HepG2 (cell line): ENCODE data around the gene CLEC5A. TPM values are rescaled to one million over a fixed set of nuclear protein-coding genes. Genes with fewer than 3 reads are reported as not detected.
"Not testable (repeated sequence)": the region's sequence is repeated elsewhere in the genome, so short reads cannot be mapped to it uniquely, and the experiment has no call there.

Experiments
- ATAC-seq: fragments of 200-7000 bp; cut with Tn5 transposase; 3 replicates; pipeline ENCODE4 v1.9.1; 2020; ENCODE audit warnings: mild to moderate bottlenecking, moderate library complexity
- BruUV-seq: library from RNA; stranded (reverse); fragments of 400-500 nt; replicated peaks from 2 replicates; lab custom pipeline; 2021; lab: Mats Ljungman, UMichigan
- CTCF ChIA-PET: fragments of 300-600 bp; formaldehyde crosslinking; extraction: SDS; loops from one replicate; lab custom pipeline; 2021; ENCODE audit warnings: low total read pairs, inconsistent platforms, low intra/inter-chr PET ratio; lab: Yijun Ruan, JAX
- POLR2A ChIA-PET: fragments of 350-600 bp; sonication (Branson Sonifier 250); formaldehyde crosslinking; loops from one replicate; lab custom pipeline; 2020; ENCODE audit warnings: antibody characterized with exemption, inconsistent platforms; lab: Yijun Ruan, JAX
- DNase-seq: peaks from one replicate; pipeline ENCODE4 v3.0.0-alpha.2; 2015; ENCODE audit warnings: low spot score
- FAIRE-seq: peaks from 3 replicates; lab custom pipeline; 2011; peaks lifted over from hg19 to GRCh38; lab: Jason Lieb, UNC
- H2AFZ ChIP-seq: one replicate; pipeline ENCODE4 v1.6.1; 2011; ENCODE audit warnings: low read length, inconsistent platforms
- H3K27ac ChIP-seq: fragments of 300-600 bp; 3 replicates; pipeline ENCODE4 v1.8.0; 2011; ENCODE audit warnings: mixed run types, mild to moderate bottlenecking, mixed read lengths, low read length, inconsistent platforms; ENCODE audit not compliant: insufficient read depth; ENCODE audit errors: extremely low read length
- H3K27me3 ChIP-seq, 2 experiments: fragments of 200-600 bp in 1 of 2; 2 replicates in 1 of 2; 3 replicates in 1 of 2; pipeline versions ENCODE4 v1.6.0 to v1.8.0; 2011; ENCODE audit warnings: low read length in 2 of 2, mild to moderate bottlenecking in 2 of 2, moderate library complexity in 2 of 2, inconsistent platforms in 1 of 2; ENCODE audit not compliant: insufficient read depth in 2 of 2, control insufficient read depth in 1 of 2
- H3K36me3 ChIP-seq, 2 experiments: fragments of 200-600 bp in 1 of 2; replicated peaks in 1 of 2; 2 replicates in 1 of 2; 3 replicates in 1 of 2; pipeline versions ENCODE4 v1.5.1 to v1.8.0; 2011; ENCODE audit warnings: low read length in 2 of 2, inconsistent platforms in 1 of 2; ENCODE audit not compliant: insufficient read depth in 2 of 2, control insufficient read depth in 1 of 2
- H3K4me1 ChIP-seq: 2 replicates; pipeline ENCODE4 v1.5.1; 2012; ENCODE audit warnings: low read length, inconsistent platforms; ENCODE audit not compliant: insufficient read depth
- H3K4me2 ChIP-seq: 2 replicates; pipeline ENCODE4 v1.6.0; 2011; ENCODE audit warnings: low read depth, low read length, inconsistent platforms
- H3K4me3 ChIP-seq, 3 experiments: fragments of 200-600 bp in 1 of 3; sonication (generic), shearing (Covaris generic) in 1 of 3; replicated peaks in 1 of 3; 2 replicates each; pipeline ENCODE4 v1.5.1; 2011 to 2016; ENCODE audit warnings: low read length in 3 of 3, inconsistent platforms in 2 of 3, low read depth in 2 of 3, mild to moderate bottlenecking in 2 of 3, control low read depth in 1 of 3, mixed read lengths in 1 of 3; ENCODE audit not compliant: insufficient read depth in 1 of 3
- H3K79me2 ChIP-seq: one replicate; pipeline ENCODE4 v1.6.1; 2011; ENCODE audit warnings: low read length, inconsistent platforms; ENCODE audit not compliant: insufficient read depth
- H3K9ac ChIP-seq: 2 replicates; pipeline ENCODE4 v1.6.0; 2011; ENCODE audit warnings: mild to moderate bottlenecking, low read depth, low read length, inconsistent platforms; ENCODE audit not compliant: insufficient read depth
- H3K9me3 ChIP-seq: 2 replicates; pipeline ENCODE4 v1.5.1; 2012; ENCODE audit warnings: mild to moderate bottlenecking, low read length
- H4K20me1 ChIP-seq: 2 replicates; pipeline ENCODE4 v1.6.0; 2011; ENCODE audit warnings: inconsistent platforms, mild to moderate bottlenecking, low read length, moderate library complexity; ENCODE audit not compliant: insufficient read depth
- ATF3 ChIP-seq: sonication (generic); formaldehyde crosslinking; IDR thresholded peaks from 2 replicates; pipeline ENCODE4 v1.4.0; 2020; ENCODE audit warnings: missing genetic modification reagents
- ZNF224 ChIP-seq: sonication (generic); formaldehyde crosslinking; IDR thresholded peaks from 2 replicates; pipeline ENCODE4 v1.5.0; 2020; ENCODE audit warnings: mild to moderate bottlenecking, missing genetic modification reagents
- ZNF296 ChIP-seq: sonication (generic); formaldehyde crosslinking; conservative IDR thresholded peaks from 2 replicates; pipeline ENCODE4 v1.5.0; 2020; ENCODE audit warnings: mild to moderate bottlenecking, missing genetic modification reagents
- ZNF761 ChIP-seq: sonication (generic); formaldehyde crosslinking; conservative IDR thresholded peaks from 2 replicates; pipeline ENCODE4 v1.4.0; 2020; ENCODE audit warnings: mild to moderate bottlenecking, missing genetic modification reagents
- WGBS: methylation state at CpG from one replicate; pipeline ENCODE4 v1.1.6; 2017; ENCODE audit warnings: low lambda C conversion rate; 5-methylcytosine and 5-hydroxymethylcytosine counted together
- in situ Hi-C: cut with HindIII; loops from 2 replicates; pipeline ENCODE4 v1.10.0; 2017; ENCODE audit warnings: low pct_unique_long_range_greater_than_20kb; ENCODE audit not compliant: extremely low pct_ligation_motif_present
- intact Hi-C: fragments of 100-400 bp; cut with micrococcal nuclease; formaldehyde crosslinking; loops from one replicate; pipeline ENCODE4 v1.10.0; 2022; ENCODE audit not compliant: unreplicated experiment
- polyA plus RNA-seq, 8 experiments: library from polyadenylated mRNA; depleted of rRNA in 3 of 8; stranded (reverse) in 7 of 8; unstranded in 1 of 8; fragments of >200 nt; fragmentation: Illumina TruSeq in 4 of 8; extraction: Trizol in 4 of 8; gene quantifications; 2 replicates each; pipeline versions ENCODE4 v1.2.1 to v1.2.3, GENCODE V29; 2011 to 2016; ENCODE audit warnings: low read depth in 4 of 8, missing spikeins in 1 of 8, mixed read lengths in 1 of 8; ENCODE audit not compliant: insufficient read depth in 1 of 8
- total RNA-seq, 5 experiments: library from RNA; depleted of rRNA; stranded (reverse); fragments of >200 nt; fragmentation: Illumina TruSeq; extraction: Trizol; gene quantifications; 2 replicates each; pipeline ENCODE4 v1.2.3, GENCODE V29; 2016; ENCODE audit warnings: low read depth in 1 of 5

The CLEC5A gene
- total and polyA plus RNA-seq, 2 of the 13 experiments (the other 11 are each of a cell fraction or from before 2014, with no cell fraction given): not detected

GRCh38 chr7:141986923-141987322 lies 40.1 kb upstream of the CLEC5A start:
- Histone ChIP-seq H3K4me1 (no peaks in the 10 kb centered on the region), H3K27ac (no peak overlapping the region), H3K36me3 (no peaks in the 10 kb centered on the region), H3K79me2 (no peaks in the 10 kb centered on the region), H3K4me2 (no peak overlapping the region), H3K4me3 (no peak overlapping the region), H3K27me3 (no peaks in the 10 kb centered on the region), H2AFZ (no peak overlapping the region), H4K20me1 (no peaks in the 10 kb centered on the region), H3K9ac (no peak overlapping the region), H3K9me3 (no peaks in the 10 kb centered on the region)
- POLR2A ChIA-PET: no interaction called here
- TF ChIP-seq ZNF224: no peak
- no peak for TF ChIP-seq ATF3 (CRISPR knock-in tag)
- TF ChIP-seq ZNF296: no peak
- TF ChIP-seq ZNF761 (CRISPR knock-in tag): no peak
- intact Hi-C loops: no loop called here
- 5% methylated on average over 2 of the region's 2 CpGs for WGBS
- in situ Hi-C loops: no loop called here
- FAIRE-seq: no peak
- CTCF ChIA-PET: no interaction called here
- BruUV-seq: no TSS peak
- ATAC-seq: no peak
- no peak for DNase-seq

GRCh38 chr7:141985926-141986325 lies 39.2 kb upstream of the CLEC5A start:
- H3K27ac ChIP-seq, H3K4me3 ChIP-seq, DNase-seq, POLR2A ChIA-PET, H4K20me1 ChIP-seq, in situ Hi-C loops, intact Hi-C loops, H3K36me3 ChIP-seq, CTCF ChIA-PET, H3K9ac ChIP-seq, ATAC-seq, FAIRE-seq, H3K9me3 ChIP-seq, H3K79me2 ChIP-seq, H3K4me1 ChIP-seq, H3K4me2 ChIP-seq, BruUV-seq, H3K27me3 ChIP-seq, H2AFZ ChIP-seq: not testable (repeated sequence)
- WGBS: 72% methylated on average over 6 of the region's 13 CpGs
